Breast epithelium (tissue), 4 donors: ENCODE measurements around the gene LAMA3. TPM values are rescaled to one million over a fixed set of nuclear protein-coding genes. Genes with fewer than 3 reads are reported as not detected.
A peak's percentile ranks its signal among the peaks of the same experiment; 100 is the strongest.

Experiments used
- DNase-seq, 2 donors: peaks; one replicate each; pipeline ENCODE4 v3.0.0-alpha.2; 2019; ENCODE audit warnings: low spot score in 2 of 2
- H3K27ac ChIP-seq, 2 donors: fragments of 200-600 bp; sonication (generic) in 1 of 2; one replicate each; pipeline ENCODE4 v1.5.1; 2016 to 2019; ENCODE audit warnings: mild to moderate bottlenecking in 1 of 2
- H3K27me3 ChIP-seq, 2 donors: fragments of 200-600 bp; sonication (generic) in 1 of 2; one replicate each; pipeline versions ENCODE4 v1.5.1 to v1.6.0; 2017 to 2019; ENCODE audit warnings: control low read depth in 1 of 2, mild to moderate bottlenecking in 1 of 2
- H3K36me3 ChIP-seq: fragments of 200-600 bp; one replicate; pipeline ENCODE4 v1.5.1; 2019
- H3K4me1 ChIP-seq, 2 donors: fragments of 200-600 bp; sonication (generic); one replicate each; pipeline ENCODE4 v1.5.1; 2016 to 2019; ENCODE audit warnings: control low read depth in 1 of 2
- H3K4me3 ChIP-seq, 3 donors: fragments of 200-600 bp; sonication (generic); 1 replicate in 2 of 3; 2 replicates in 1 of 3; pipeline ENCODE4 v1.5.1; 2016 to 2019; ENCODE audit warnings: mild to moderate bottlenecking in 3 of 3, moderate library complexity in 2 of 3
- H3K9me3 ChIP-seq, 2 donors: fragments of 200-600 bp; sonication (generic) in 1 of 2; one replicate each; pipeline ENCODE4 v1.5.1; 2016 to 2019; ENCODE audit warnings: control low read depth in 1 of 2
- POLR2A ChIP-seq: fragments of 450-650 bp; IDR thresholded peaks from one replicate; pipeline ENCODE4 v1.6.1; 2016; ENCODE audit warnings: antibody characterized with exemption, mild to moderate bottlenecking, moderate library complexity
- POLR2AphosphoS5 ChIP-seq, 3 donors: sonication (generic); formaldehyde crosslinking; IDR thresholded peaks; one replicate each; pipeline ENCODE4 v1.6.1; 2017; ENCODE audit warnings: antibody characterized with exemption in 3 of 3
- intact Hi-C: fragments of 100-400 bp; cut with DNase I; formaldehyde crosslinking; loops from one replicate; pipeline ENCODE4 v1.15.1; 2023; ENCODE audit warnings: low total_unique reads
- total RNA-seq, 3 donors: library from RNA; depleted of rRNA; stranded (reverse); fragments of >200 nt; gene quantifications; one replicate each; pipeline ENCODE4 v1.1.0, GENCODE V29; 2016
- TF ChIP-seq, protein P1 (sequence below), 3 donors: fragments of 450-650 bp; IDR thresholded peaks; one replicate each; pipeline ENCODE4 v1.5.1; 2016 to 2017; ENCODE audit warnings: antibody characterized with exemption in 3 of 3, mild to moderate bottlenecking in 3 of 3, moderate library complexity in 3 of 3

The LAMA3 gene
- total RNA-seq, 3 donors from 2014 or later, result 43.4 to 173 (median 127) TPM

DNA sequence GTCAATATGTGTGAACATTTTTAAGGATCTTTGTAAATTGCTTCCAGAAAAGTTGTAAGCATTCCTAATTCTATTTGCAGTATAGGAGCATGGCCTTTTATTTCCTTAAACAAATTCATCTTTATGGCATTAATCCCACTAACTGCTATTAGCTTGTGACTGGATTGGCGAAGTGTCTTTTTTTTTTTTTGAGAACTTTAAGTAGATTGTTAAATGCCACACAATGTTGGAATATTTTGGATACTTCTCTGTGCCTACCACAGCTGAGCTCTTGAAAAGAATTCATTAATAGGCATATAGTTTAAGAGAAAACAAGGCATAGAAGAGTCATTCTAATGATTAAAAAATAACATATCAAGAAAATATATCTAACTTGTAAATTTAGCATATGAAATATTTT is 129.7 kb downstream of the LAMA3 start:
- DNase-seq, result no peak
- TF ChIP-seq, protein P1, sequence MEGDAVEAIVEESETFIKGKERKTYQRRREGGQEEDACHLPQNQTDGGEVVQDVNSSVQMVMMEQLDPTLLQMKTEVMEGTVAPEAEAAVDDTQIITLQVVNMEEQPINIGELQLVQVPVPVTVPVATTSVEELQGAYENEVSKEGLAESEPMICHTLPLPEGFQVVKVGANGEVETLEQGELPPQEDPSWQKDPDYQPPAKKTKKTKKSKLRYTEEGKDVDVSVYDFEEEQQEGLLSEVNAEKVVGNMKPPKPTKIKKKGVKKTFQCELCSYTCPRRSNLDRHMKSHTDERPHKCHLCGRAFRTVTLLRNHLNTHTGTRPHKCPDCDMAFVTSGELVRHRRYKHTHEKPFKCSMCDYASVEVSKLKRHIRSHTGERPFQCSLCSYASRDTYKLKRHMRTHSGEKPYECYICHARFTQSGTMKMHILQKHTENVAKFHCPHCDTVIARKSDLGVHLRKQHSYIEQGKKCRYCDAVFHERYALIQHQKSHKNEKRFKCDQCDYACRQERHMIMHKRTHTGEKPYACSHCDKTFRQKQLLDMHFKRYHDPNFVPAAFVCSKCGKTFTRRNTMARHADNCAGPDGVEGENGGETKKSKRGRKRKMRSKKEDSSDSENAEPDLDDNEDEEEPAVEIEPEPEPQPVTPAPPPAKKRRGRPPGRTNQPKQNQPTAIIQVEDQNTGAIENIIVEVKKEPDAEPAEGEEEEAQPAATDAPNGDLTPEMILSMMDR (IDR thresholded peaks at IDR 0.05), result no peak
- no peak for TF ChIP-seq POLR2A
- TF ChIP-seq POLR2AphosphoS5 (IDR thresholded peaks at IDR 0.05), result no peak
- H3K36me3 ChIP-seq, result no peaks in the 10 kb centered on the region
- intact Hi-C loops, result no loop called here
- no peak overlapping the region for H3K27ac ChIP-seq
- H3K4me3 ChIP-seq, result no peak overlapping the region
- no peaks in the 10 kb centered on the region for H3K27me3 ChIP-seq
- H3K9me3 ChIP-seq, result no peaks in the 10 kb centered on the region
- no peaks in the 10 kb centered on the region for H3K4me1 ChIP-seq

DNA sequence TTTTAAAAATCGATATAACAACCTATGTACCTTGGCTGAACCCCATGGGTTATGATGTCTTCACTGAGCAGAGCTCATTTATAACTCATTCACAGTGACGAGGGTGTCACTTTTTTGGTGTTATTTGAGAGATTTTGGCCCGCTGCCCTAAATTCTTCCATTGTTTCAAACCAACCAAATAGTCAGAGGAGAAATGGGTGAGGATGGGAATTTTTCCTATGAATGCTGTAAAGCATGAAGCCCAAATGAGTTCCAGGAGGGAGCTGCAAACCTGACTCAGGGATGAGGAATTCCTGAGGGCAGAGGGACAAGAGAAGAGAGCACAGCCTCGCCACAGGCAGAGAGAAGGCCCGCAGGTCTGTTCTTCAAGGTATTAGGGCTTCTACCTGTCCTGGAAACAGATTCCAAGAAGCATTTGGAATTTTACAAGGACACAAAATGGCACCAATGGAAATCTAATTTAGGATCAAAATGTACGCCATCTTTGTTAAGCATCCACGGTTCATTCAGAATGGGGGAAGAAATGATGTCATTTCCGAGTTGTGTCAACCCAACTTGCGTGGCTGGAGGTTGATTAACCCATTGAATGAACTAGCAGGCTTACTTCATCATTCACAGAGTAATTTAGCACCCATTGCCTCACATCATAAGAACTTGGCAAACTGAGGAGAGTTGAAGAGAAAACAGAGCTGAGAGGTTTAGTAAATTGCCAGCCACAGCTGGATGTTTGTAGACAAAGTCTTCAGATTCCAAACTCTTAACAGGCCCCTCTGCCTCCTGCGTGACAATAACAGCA is 133.5 kb downstream of the LAMA3 start:
- H3K27ac ChIP-seq, result no peak overlapping the region
- intact Hi-C loops, result no loop called here

DNA sequence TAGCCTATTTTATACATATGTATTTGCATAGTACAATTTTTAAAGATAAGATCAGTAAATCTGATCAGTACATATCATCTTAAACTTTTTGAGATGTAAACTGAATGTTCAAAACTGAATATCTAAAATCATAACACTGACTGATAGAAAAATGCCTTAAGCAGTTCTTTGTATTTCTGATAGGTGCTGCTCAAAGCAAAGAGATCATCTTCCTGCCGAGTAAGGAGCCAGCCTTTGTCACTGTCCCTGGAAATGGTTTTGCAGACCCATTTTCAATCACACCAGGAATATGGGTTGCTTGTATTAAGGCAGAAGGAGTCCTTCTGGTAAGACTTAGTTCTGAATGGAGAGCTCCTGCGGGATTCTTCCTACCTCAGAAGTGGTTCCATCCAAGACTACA is 135.0 kb downstream of the LAMA3 start:
- Histone ChIP-seq H3K9me3 (no peaks in the 10 kb centered on the region), H3K27ac (no peak overlapping the region), H3K36me3 (no peaks in the 10 kb centered on the region), H3K4me1 (peaks cover 0 to 6% of the 10 kb centered on the region in 2 donors), H3K27me3 (no peaks in the 10 kb centered on the region), H3K4me3 (no peak overlapping the region)
- DNase-seq, result no peak
- intact Hi-C loops, result no loop called here
- TF ChIP-seq POLR2A, result no peak
- no peak for TF ChIP-seq POLR2AphosphoS5 (IDR thresholded peaks at IDR 0.05)
- TF ChIP-seq, protein P1 (IDR thresholded peaks at IDR 0.05), result no peak

More for the DNA sequence above, 133.5 kb downstream of the LAMA3 start:
- Histone ChIP-seq H3K27me3 (no peaks in the 10 kb centered on the region), H3K4me1 (peaks cover 0 to 6% of the 10 kb centered on the region in 2 donors), H3K36me3 (no peaks in the 10 kb centered on the region), H3K4me3 (no peak overlapping the region), H3K9me3 (no peaks in the 10 kb centered on the region)
- DNase-seq, result no peak
- TF ChIP-seq POLR2AphosphoS5 (IDR thresholded peaks at IDR 0.05) (no peak), POLR2A (no peak)
- TF ChIP-seq, protein P1 (IDR thresholded peaks at IDR 0.05), result no peak

DNA sequence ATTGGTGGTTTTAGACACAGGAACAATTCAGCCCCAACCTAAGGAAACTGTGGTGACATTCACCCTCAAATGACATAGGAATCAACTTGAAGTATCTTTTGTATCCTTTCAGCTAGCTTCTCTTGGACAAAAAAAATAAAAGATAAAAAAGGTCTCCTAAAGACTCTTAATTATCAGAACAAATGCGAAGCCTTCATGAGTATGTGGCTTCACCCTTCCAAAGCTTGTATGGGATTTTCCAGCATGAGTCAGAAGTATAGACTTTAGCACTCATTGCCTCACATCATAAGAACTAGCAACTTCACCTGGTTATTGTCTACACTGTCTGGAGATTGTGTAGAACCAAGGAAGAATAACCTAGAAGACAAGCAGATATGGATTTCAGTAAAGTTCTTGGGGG is 135.4 kb downstream of the LAMA3 start:
- TF ChIP-seq POLR2A (no peak), POLR2AphosphoS5 (IDR thresholded peaks at IDR 0.05) (no peak)
- TF ChIP-seq, protein P1 (IDR thresholded peaks at IDR 0.05), result no peak
- Histone ChIP-seq H3K27me3 (no peaks in the 10 kb centered on the region), H3K27ac (peak overlapping the region; percentile 26 to 70), H3K36me3 (no peaks in the 10 kb centered on the region), H3K4me3 (no peak overlapping the region), H3K9me3 (no peaks in the 10 kb centered on the region), H3K4me1 (peaks cover 0 to 6% of the 10 kb centered on the region in 2 donors)
- no peak for DNase-seq
- intact Hi-C loops, result no loop called here

DNA sequence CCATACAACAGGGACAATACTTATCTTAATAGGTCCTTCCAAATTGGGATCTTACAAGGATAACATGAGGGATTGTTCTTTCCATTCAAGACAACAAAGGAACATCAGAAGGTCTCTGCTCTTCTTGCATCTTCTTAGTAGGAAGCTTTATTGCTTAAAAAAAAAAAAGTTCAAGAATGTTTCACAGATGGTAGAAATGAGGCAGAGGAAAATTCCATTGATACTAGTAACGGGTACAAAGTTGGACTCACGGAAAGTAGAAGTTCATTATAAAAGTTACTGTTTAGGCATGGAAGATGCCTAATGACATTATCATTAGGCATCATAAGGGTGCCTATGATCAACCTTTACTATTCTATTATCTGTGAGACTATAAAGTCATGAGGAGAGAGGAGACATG is 136.2 kb downstream of the LAMA3 start:
- TF ChIP-seq, protein P1 (IDR thresholded peaks at IDR 0.05), result no peak
- no peak for TF ChIP-seq POLR2A
- TF ChIP-seq POLR2AphosphoS5 (IDR thresholded peaks at IDR 0.05), result no peak
- Histone ChIP-seq H3K4me1 (peaks cover 0 to 6% of the 10 kb centered on the region in 2 donors), H3K27ac (peak overlapping the region; percentile 70 to 80), H3K4me3 (no peak overlapping the region), H3K9me3 (no peaks in the 10 kb centered on the region), H3K27me3 (no peaks in the 10 kb centered on the region), H3K36me3 (no peaks in the 10 kb centered on the region)
- no peak for DNase-seq
- intact Hi-C loops, result no loop called here
